CD14-positive monocyte (primary cell): ENCODE measurements around the gene NTM. TPM values are rescaled to one million over a fixed set of nuclear protein-coding genes. Genes with fewer than 3 reads are reported as not detected.

Experiments
- DNase-seq, 3 donors: peaks; one replicate each; pipeline ENCODE4 v3.0.0-alpha.2; 2011 to 2022
- H2AFZ ChIP-seq: 2 replicates; pipeline ENCODE4 v1.6.0; 2012; ENCODE audit warnings: mild to moderate bottlenecking, low read depth, low read length, inconsistent platforms; ENCODE audit not compliant: insufficient read depth, poor library complexity, severe bottlenecking
- H3K27ac ChIP-seq, 2 donors: 1 replicate in 1 of 2; 2 replicates in 1 of 2; pipeline ENCODE4 v1.5.1; 2012 to 2013; ENCODE audit warnings: low read length in 2 of 2, control low read depth in 1 of 2, inconsistent platforms in 1 of 2, low read depth in 1 of 2, mild to moderate bottlenecking in 1 of 2
- H3K27me3 ChIP-seq, 2 donors: one replicate each; pipeline versions ENCODE4 v1.6.0 to v1.6.1; 2011 to 2013; ENCODE audit warnings: low read length in 2 of 2; ENCODE audit not compliant: control insufficient read depth in 2 of 2, insufficient read depth in 2 of 2
- H3K36me3 ChIP-seq, 2 donors: replicated peaks in 1 of 2; 1 replicate in 1 of 2; 2 replicates in 1 of 2; pipeline versions ENCODE4 v1.5.1 to v1.6.1; 2012 to 2013; ENCODE audit warnings: low read length in 2 of 2, control low read depth in 1 of 2, inconsistent platforms in 1 of 2, mild to moderate bottlenecking in 1 of 2; ENCODE audit not compliant: insufficient read depth in 2 of 2, control insufficient read depth in 1 of 2
- H3K4me1 ChIP-seq, 2 donors: 1 replicate in 1 of 2; 2 replicates in 1 of 2; pipeline versions ENCODE4 v1.5.1 to v1.6.1; 2012 to 2013; ENCODE audit warnings: low read length in 2 of 2, control low read depth in 1 of 2, inconsistent platforms in 1 of 2, mild to moderate bottlenecking in 1 of 2, moderate library complexity in 1 of 2; ENCODE audit not compliant: insufficient read depth in 2 of 2, control insufficient read depth in 1 of 2
- H3K4me2 ChIP-seq: replicated peaks from 2 replicates; pipeline ENCODE3; 2012; ENCODE audit warnings: low read length, moderate library complexity, mild to moderate bottlenecking; ENCODE audit not compliant: poor library complexity, severe bottlenecking; ENCODE audit errors: extremely low read depth
- H3K4me3 ChIP-seq, 3 experiments: fragments of 200-600 bp in 1 of 3; sonication (generic) in 1 of 3; replicated peaks in 1 of 3; 1 replicate in 2 of 3; 2 replicates in 1 of 3; pipeline ENCODE4 v1.5.1; 2011 to 2013; ENCODE audit warnings: low read length in 3 of 3, mild to moderate bottlenecking in 3 of 3, control low read depth in 2 of 3, low read depth in 2 of 3, inconsistent platforms in 1 of 3, moderate library complexity in 1 of 3
- H3K79me2 ChIP-seq: 2 replicates; pipeline ENCODE4 v1.6.0; 2012; ENCODE audit warnings: mild to moderate bottlenecking, control low read depth, inconsistent platforms, low read length, moderate library complexity; ENCODE audit not compliant: insufficient read depth
- H3K9ac ChIP-seq: 2 replicates; pipeline ENCODE4 v1.6.0; 2017; ENCODE audit warnings: low read length, mild to moderate bottlenecking; ENCODE audit not compliant: insufficient read depth, poor library complexity, severe bottlenecking
- H3K9me3 ChIP-seq, 2 donors: replicated peaks in 1 of 2; 1 replicate in 1 of 2; 2 replicates in 1 of 2; pipeline versions ENCODE4 v1.5.1 to v1.6.1; 2012 to 2013; ENCODE audit warnings: low read length in 2 of 2, control low read depth in 1 of 2; ENCODE audit not compliant: control insufficient read depth in 1 of 2, insufficient read depth in 1 of 2
- H4K20me1 ChIP-seq: 2 replicates; pipeline ENCODE4 v1.6.0; 2012; ENCODE audit warnings: mild to moderate bottlenecking, low read length, control low read depth, moderate library complexity; ENCODE audit not compliant: insufficient read depth
- H3K27ac Mint-ChIP-seq, 7 donors: one replicate each; pipeline ENCODE4 v1.8.0; 2020; ENCODE audit warnings: mild to moderate bottlenecking in 7 of 7, mixed read lengths in 7 of 7, moderate library complexity in 6 of 7, inconsistent platforms in 2 of 7
- H3K27me3 Mint-ChIP-seq, 3 donors: one replicate each; pipeline ENCODE4 v1.8.0; 2021 to 2022; ENCODE audit warnings: low read depth in 3 of 3, mild to moderate bottlenecking in 3 of 3, mixed read lengths in 3 of 3, moderate library complexity in 3 of 3, inconsistent platforms in 1 of 3
- H3K36me3 Mint-ChIP-seq, 2 donors: one replicate each; pipeline ENCODE4 v1.8.0; 2020; ENCODE audit warnings: mixed read lengths in 2 of 2, inconsistent platforms in 1 of 2, mild to moderate bottlenecking in 1 of 2
- H3K4me1 Mint-ChIP-seq: one replicate; pipeline ENCODE4 v1.8.0; 2020; ENCODE audit warnings: mild to moderate bottlenecking, mixed read lengths
- H3K4me3 Mint-ChIP-seq, 2 donors: one replicate each; pipeline ENCODE4 v1.8.0; 2020; ENCODE audit warnings: mild to moderate bottlenecking in 2 of 2, mixed read lengths in 2 of 2, moderate library complexity in 1 of 2
- H3K9me3 Mint-ChIP-seq, 7 donors: one replicate each; pipeline ENCODE4 v1.8.0; 2020 to 2022; ENCODE audit warnings: mixed read lengths in 7 of 7, mild to moderate bottlenecking in 6 of 7, moderate library complexity in 6 of 7, inconsistent platforms in 2 of 7
- CTCF ChIP-seq: fragments of 200-600 bp; IDR thresholded peaks from one replicate; pipeline ENCODE4 v1.8.0; 2022; ENCODE audit warnings: antibody characterized with exemption, mild to moderate bottlenecking
- WGBS: methylation state at CpG from one replicate; pipeline ENCODE4 v1.1.5; 2013; ENCODE audit warnings: missing lambda C conversion rate; ENCODE audit not compliant: insufficient coverage; 5-methylcytosine and 5-hydroxymethylcytosine counted together
- intact Hi-C, 2 donors: fragments of 100-400 bp; cut with micrococcal nuclease; formaldehyde crosslinking; loops; one replicate each; pipeline versions ENCODE4 v1.15.0 to v1.15.1; 2023
- polyA plus RNA-seq, 3 donors: library from polyadenylated mRNA; depleted of rRNA in 1 of 3; unstranded in 2 of 3; stranded (reverse) in 1 of 3; fragments of 300-500 nt in 2 of 3; fragments of >200 nt in 1 of 3; fragmentation: Illumina TruSeq in 2 of 3; gene quantifications; 1 replicate in 2 of 3; 2 replicates in 1 of 3; pipeline ENCODE4 v1.2.3, GENCODE V29; 2012 to 2021

The NTM gene
- polyA plus RNA-seq, 3 donors = not detected

GRCh38 chr11:131370901-131371790 lies 731 bp downstream of the NTM start:
- no peak overlapping the region for H3K4me3 Mint-ChIP-seq
- Histone ChIP-seq H3K4me2 (no peak overlapping the region), H3K4me3 (no peak overlapping the region), H4K20me1 (no peaks in the 10 kb centered on the region), H3K9me3 (no peaks in the 10 kb centered on the region), H3K9ac (no peak overlapping the region), H3K27me3 (peaks cover 10 to 30% of the 10 kb centered on the region in 2 donors), H3K79me2 (no peaks in the 10 kb centered on the region), H3K4me1 (no peaks in the 10 kb centered on the region), H2AFZ (no peak overlapping the region), H3K27ac (no peak overlapping the region), H3K36me3 (no peaks in the 10 kb centered on the region)
- intact Hi-C loops = no loop called here
- no peak overlapping the region for H3K27ac Mint-ChIP-seq
- no peak for DNase-seq
- H3K36me3 Mint-ChIP-seq = no peaks in the 10 kb centered on the region
- H3K4me1 Mint-ChIP-seq = no peaks in the 10 kb centered on the region
- 21% methylated on average over 22 of the region's 26 CpGs for WGBS
- H3K9me3 Mint-ChIP-seq = peaks cover 0 to 2% (median 0%) of the 10 kb centered on the region in 7 donors
- peaks cover 0 to 4% (median 2%) of the 10 kb centered on the region in 3 donors for H3K27me3 Mint-ChIP-seq
- no peak for TF ChIP-seq CTCF

GRCh38 chr11:131371791-131372104 lies 1.3 kb downstream of the NTM start:
- no peak overlapping the region for H3K4me2 ChIP-seq
- 63% methylated on average over 2 of the region's 7 CpGs for WGBS
- TF ChIP-seq CTCF = no peak

More at GRCh38 chr11:131371791-131372104, 1.3 kb downstream of the NTM start:
- Histone ChIP-seq H4K20me1 (no peaks in the 10 kb centered on the region), H3K9me3 (no peaks in the 10 kb centered on the region), H3K4me1 (no peaks in the 10 kb centered on the region), H3K9ac (no peak overlapping the region), H3K79me2 (no peaks in the 10 kb centered on the region), H3K27me3 (peaks cover 10 to 30% of the 10 kb centered on the region in 2 donors), H2AFZ (no peak overlapping the region), H3K36me3 (no peaks in the 10 kb centered on the region), H3K4me3 (no peak overlapping the region), H3K27ac (no peak overlapping the region)
- Mint-ChIP-seq H3K9me3 (peaks cover 0 to 2% (median 0%) of the 10 kb centered on the region in 7 donors), H3K36me3 (no peaks in the 10 kb centered on the region), H3K27ac (no peak overlapping the region), H3K4me3 (no peak overlapping the region), H3K4me1 (no peaks in the 10 kb centered on the region), H3K27me3 (peaks cover 0 to 4% (median 2%) of the 10 kb centered on the region in 3 donors)
- DNase-seq = no peak
- intact Hi-C loops = no loop called here
